ENCODE measurements around the gene LILRA2.
"Not testable (repeated sequence)": the region's sequence is repeated elsewhere in the genome, so short reads cannot be mapped to it uniquely, and the experiment has no call there.

Gene LILRA2

GRCh38 chr19:54608792-54609191 is 35.2 kb downstream of the LILRA2 start:
- no peak for DNase-seq

GRCh38 chr19:54609356-54609791 is 35.8 kb downstream of the LILRA2 start:
- no peak for DNase-seq

- no peak for DNase-seq
Measured at GRCh38 chr19:54612428-54612827, 38.8 kb downstream of the LILRA2 start.

GRCh38 chr19:54614726-54615125 is 41.1 kb downstream of the LILRA2 start:
- no peak for DNase-seq

GRCh38 chr19:54616057-54616456 is 42.5 kb downstream of the LILRA2 start:
- no peak for DNase-seq

- no peak for DNase-seq
Measured at GRCh38 chr19:54616821-54617560, 43.4 kb downstream of the LILRA2 start.

- no peak for DNase-seq
Measured at GRCh38 chr19:54620464-54620863, 46.9 kb downstream of the LILRA2 start.

- DNase-seq, result no peak
Measured at GRCh38 chr19:54622431-54622830, 48.8 kb downstream of the LILRA2 start.

GRCh38 chr19:54624234-54624633 is 50.6 kb downstream of the LILRA2 start:
- DNase-seq, result not testable (repeated sequence)

- not testable (repeated sequence) for DNase-seq
Measured at GRCh38 chr19:54624934-54625730, 51.5 kb downstream of the LILRA2 start.

- no peak for DNase-seq
Measured at GRCh38 chr19:54626757-54627156, 53.2 kb downstream of the LILRA2 start.

- not testable (repeated sequence) for DNase-seq
Measured at GRCh38 chr19:54627912-54628311, 54.3 kb downstream of the LILRA2 start.

GRCh38 chr19:54630262-54630661 is 56.7 kb downstream of the LILRA2 start, which contains the start of gene LILRB1:
LILRB1 (plus strand) TSS chr19:54630484; CDS start chr19:54631074, 590 bp downstream.
- DNase-seq, result not testable (repeated sequence)

GRCh38 chr19:54630782-54631181 is 57.2 kb downstream of the LILRA2 start:
- DNase-seq, result no peak

GRCh38 chr19:54631489-54632337 is 58.1 kb downstream of the LILRA2 start:
- peak in 1 of 56 donors; percentile 37 for DNase-seq

GRCh38 chr19:54632517-54632916 is 58.9 kb downstream of the LILRA2 start:
- not testable (repeated sequence) for DNase-seq

GRCh38 chr19:54633401-54633800 is 59.8 kb downstream of the LILRA2 start:
- DNase-seq, result no peak

GRCh38 chr19:54636081-54636480 is 62.5 kb downstream of the LILRA2 start:
- DNase-seq, result not testable (repeated sequence)

GRCh38 chr19:54638683-54639082 is 65.1 kb downstream of the LILRA2 start:
- no peak for DNase-seq
